ENCODE measurements around the gene FOXJ3. TPM values are rescaled to one million over a fixed set of nuclear protein-coding genes. Genes with fewer than 3 reads are reported as not detected.

FOXJ3 gene
- total and polyA plus RNA-seq, 2 of the 13 experiments (the other 11 are each of a cell fraction or from before 2014, with no cell fraction given) = 16.6 to 48.5 TPM

DNA sequence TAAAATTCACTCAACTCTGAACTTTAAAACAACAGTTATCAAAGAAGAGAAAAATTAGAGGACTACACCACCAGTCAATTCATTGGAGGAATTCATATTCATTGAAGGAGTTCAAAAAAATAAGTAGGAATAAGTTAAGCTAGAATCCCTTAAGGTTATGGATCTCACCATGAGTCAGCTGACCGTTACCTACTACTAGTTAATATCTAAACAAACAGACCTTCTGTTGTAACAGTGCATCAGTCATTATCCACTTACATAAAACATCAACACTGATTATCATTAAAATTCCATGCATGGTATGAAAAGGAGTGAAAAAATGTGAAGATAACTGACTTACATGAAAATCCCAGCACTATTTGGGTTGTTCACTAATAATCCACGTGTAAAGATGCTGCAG lies 44.9 kb downstream of the FOXJ3 start (continued):
- TF ChIP-seq, protein P1, sequence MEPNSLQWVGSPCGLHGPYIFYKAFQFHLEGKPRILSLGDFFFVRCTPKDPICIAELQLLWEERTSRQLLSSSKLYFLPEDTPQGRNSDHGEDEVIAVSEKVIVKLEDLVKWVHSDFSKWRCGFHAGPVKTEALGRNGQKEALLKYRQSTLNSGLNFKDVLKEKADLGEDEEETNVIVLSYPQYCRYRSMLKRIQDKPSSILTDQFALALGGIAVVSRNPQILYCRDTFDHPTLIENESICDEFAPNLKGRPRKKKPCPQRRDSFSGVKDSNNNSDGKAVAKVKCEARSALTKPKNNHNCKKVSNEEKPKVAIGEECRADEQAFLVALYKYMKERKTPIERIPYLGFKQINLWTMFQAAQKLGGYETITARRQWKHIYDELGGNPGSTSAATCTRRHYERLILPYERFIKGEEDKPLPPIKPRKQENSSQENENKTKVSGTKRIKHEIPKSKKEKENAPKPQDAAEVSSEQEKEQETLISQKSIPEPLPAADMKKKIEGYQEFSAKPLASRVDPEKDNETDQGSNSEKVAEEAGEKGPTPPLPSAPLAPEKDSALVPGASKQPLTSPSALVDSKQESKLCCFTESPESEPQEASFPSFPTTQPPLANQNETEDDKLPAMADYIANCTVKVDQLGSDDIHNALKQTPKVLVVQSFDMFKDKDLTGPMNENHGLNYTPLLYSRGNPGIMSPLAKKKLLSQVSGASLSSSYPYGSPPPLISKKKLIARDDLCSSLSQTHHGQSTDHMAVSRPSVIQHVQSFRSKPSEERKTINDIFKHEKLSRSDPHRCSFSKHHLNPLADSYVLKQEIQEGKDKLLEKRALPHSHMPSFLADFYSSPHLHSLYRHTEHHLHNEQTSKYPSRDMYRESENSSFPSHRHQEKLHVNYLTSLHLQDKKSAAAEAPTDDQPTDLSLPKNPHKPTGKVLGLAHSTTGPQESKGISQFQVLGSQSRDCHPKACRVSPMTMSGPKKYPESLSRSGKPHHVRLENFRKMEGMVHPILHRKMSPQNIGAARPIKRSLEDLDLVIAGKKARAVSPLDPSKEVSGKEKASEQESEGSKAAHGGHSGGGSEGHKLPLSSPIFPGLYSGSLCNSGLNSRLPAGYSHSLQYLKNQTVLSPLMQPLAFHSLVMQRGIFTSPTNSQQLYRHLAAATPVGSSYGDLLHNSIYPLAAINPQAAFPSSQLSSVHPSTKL (CRISPR knock-in tag; IDR thresholded peaks at IDR 0.05) = no peak
- TF ChIP-seq, protein P2, sequence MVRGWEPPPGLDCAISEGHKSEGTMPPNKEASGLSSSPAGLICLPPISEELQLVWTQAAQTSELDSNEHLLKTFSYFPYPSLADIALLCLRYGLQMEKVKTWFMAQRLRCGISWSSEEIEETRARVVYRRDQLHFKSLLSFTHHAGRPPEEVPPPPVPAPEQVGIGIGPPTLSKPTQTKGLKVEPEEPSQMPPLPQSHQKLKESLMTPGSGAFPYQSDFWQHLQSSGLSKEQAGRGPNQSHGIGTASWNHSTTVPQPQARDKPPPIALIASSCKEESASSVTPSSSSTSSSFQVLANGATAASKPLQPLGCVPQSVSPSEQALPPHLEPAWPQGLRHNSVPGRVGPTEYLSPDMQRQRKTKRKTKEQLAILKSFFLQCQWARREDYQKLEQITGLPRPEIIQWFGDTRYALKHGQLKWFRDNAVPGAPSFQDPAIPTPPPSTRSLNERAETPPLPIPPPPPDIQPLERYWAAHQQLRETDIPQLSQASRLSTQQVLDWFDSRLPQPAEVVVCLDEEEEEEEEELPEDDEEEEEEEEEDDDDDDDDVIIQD (CRISPR knock-in tag; IDR thresholded peaks at IDR 0.05; ENCODE audit: low read depth) = no peak
- no peak for TF ChIP-seq WIZ (CRISPR knock-in tag; IDR thresholded peaks at IDR 0.05)
- TF ChIP-seq, protein P3, sequence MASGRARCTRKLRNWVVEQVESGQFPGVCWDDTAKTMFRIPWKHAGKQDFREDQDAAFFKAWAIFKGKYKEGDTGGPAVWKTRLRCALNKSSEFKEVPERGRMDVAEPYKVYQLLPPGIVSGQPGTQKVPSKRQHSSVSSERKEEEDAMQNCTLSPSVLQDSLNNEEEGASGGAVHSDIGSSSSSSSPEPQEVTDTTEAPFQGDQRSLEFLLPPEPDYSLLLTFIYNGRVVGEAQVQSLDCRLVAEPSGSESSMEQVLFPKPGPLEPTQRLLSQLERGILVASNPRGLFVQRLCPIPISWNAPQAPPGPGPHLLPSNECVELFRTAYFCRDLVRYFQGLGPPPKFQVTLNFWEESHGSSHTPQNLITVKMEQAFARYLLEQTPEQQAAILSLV (CRISPR knock-in tag; IDR thresholded peaks at IDR 0.05; ENCODE audit: borderline replicate concordance) = no peak

DNA sequence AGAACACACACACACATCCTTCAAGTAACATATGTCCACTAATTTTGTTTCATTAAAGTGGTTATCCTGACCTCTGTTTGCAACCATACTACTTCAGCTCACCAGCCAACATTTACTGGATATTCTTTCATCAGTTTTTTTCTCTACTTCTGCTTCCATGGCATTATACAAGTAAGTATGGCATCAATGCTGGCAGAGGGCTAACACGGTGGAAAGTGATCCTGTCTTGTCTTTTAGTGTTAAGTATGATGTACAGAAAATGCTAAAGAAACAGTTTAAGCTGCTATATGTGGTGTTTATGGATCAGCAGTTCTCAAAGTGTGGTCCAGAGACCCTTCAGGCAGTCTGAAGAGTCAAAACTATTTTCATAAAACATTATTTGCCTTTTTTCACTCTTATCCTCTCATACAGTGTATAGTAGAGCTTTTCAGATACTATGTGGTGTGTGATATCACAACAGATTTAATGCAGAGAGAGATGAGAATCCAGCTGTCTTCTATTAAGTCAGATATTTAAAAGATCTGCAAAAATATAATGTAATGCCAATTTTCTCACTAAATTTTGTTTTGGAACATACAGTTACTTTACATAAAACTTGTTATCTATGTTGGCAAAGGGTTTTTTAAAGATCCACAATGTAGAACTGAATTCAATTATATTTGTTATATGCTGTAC lies 46.6 kb downstream of the FOXJ3 start:
- POLR2A ChIA-PET = no interaction called here
- no peak for ATAC-seq

More for the DNA sequence above, 46.6 kb downstream of the FOXJ3 start:
- peaks cover 21% of the 10 kb centered on the region for H4K20me1 ChIP-seq (ENCODE audit: insufficient read depth, low read length)
- no peak for FAIRE-seq
- CTCF ChIA-PET (ENCODE audit: low intra/inter-chr PET ratio, low total read pairs) = no interaction called here
- H3K79me2 ChIP-seq (ENCODE audit: insufficient read depth, low read length) = peaks cover 51% of the 10 kb centered on the region
- in situ Hi-C loops (cut with HindIII; ENCODE audit: extremely low pct_ligation_motif_present, low pct_unique_long_range_greater_than_20kb) = no loop called here
- no peaks in the 10 kb centered on the region for H3K27me3 ChIP-seq (ENCODE audit: control insufficient read depth in 1 of 2, insufficient read depth in 2 of 2, low read length in 2 of 2)
- WGBS (ENCODE audit: low lambda C conversion rate) = 93% methylated on average over 1 of the region's 1 CpG
- H3K9ac ChIP-seq (ENCODE audit: insufficient read depth, low read depth, low read length) = no peak overlapping the region
- H3K27ac ChIP-seq (ENCODE audit: extremely low read length, insufficient read depth, low read length) = no peak overlapping the region
- BruUV-seq (replicated peaks) = no TSS peak
- peaks cover 0 to 5% of the 10 kb centered on the region in 2 experiments; a peak in 1 of 5 replicates for H3K36me3 ChIP-seq (replicated peaks in 1 of 2; ENCODE audit: control insufficient read depth in 1 of 2, insufficient read depth in 2 of 2, low read length in 2 of 2)
- no peak overlapping the region for H3K4me2 ChIP-seq (ENCODE audit: low read depth, low read length)
- H3K4me3 ChIP-seq (replicated peaks in 1 of 3; ENCODE audit: insufficient read depth in 1 of 3, low read depth in 2 of 3, low read length in 3 of 3) = no peak overlapping the region
- intact Hi-C loops (cut with micrococcal nuclease; ENCODE audit: unreplicated experiment) = no loop called here
- H3K4me1 ChIP-seq (ENCODE audit: insufficient read depth, low read length) = no peaks in the 10 kb centered on the region
- no peak for DNase-seq (ENCODE audit: low spot score)
- H2AFZ ChIP-seq (ENCODE audit: low read length) = no peak overlapping the region
- no peaks in the 10 kb centered on the region for H3K9me3 ChIP-seq (ENCODE audit: low read length)
- TF ChIP-seq HES4 (CRISPR knock-in tag; IDR thresholded peaks at IDR 0.05; ENCODE audit: borderline replicate concordance) (no peak), KAT2B (IDR thresholded peaks at IDR 0.05; ENCODE audit: borderline replicate concordance, low read depth, low read length) (no peak), ZNF605 (CRISPR knock-in tag; IDR thresholded peaks at IDR 0.05) (no peak), RBM22 (optimal IDR thresholded peaks at IDR 0.05; ENCODE audit: low read length) (peak; percentile 30), SMC3 (IDR thresholded peaks at IDR 0.05; ENCODE audit: low read length) (no peak), CHD4 (IDR thresholded peaks at IDR 0.05; ENCODE audit: borderline replicate concordance, low read length) (no peak)
